Tibial nerve (tissue), 4 donors: ENCODE data around the gene DOK6. TPM values are rescaled to one million over a fixed set of nuclear protein-coding genes. Genes with fewer than 3 reads are reported as not detected.

Experiments
- DNase-seq, 2 donors: peaks; one replicate each; pipeline ENCODE4 v3.0.0-alpha.2; 2019; ENCODE audit warnings: low spot score in 2 of 2
- H3K27ac ChIP-seq, 4 donors: fragments of 200-600 bp; sonication (generic) in 3 of 4; one replicate each; pipeline ENCODE4 v1.5.1; 2017 to 2019; ENCODE audit warnings: mild to moderate bottlenecking in 1 of 4
- H3K27me3 ChIP-seq, 2 donors: fragments of 200-600 bp; sonication (generic) in 1 of 2; one replicate each; pipeline versions ENCODE4 v1.5.1 to v1.6.0; 2017 to 2019
- H3K36me3 ChIP-seq, 3 donors: fragments of 200-600 bp; sonication (generic); one replicate each; pipeline ENCODE4 v1.5.1; 2018 to 2019
- H3K4me1 ChIP-seq, 4 donors: fragments of 200-600 bp; sonication (generic) in 3 of 4; one replicate each; pipeline ENCODE4 v1.5.1; 2017 to 2019
- H3K4me3 ChIP-seq, 4 donors: fragments of 200-600 bp; sonication (generic) in 3 of 4; one replicate each; pipeline ENCODE4 v1.5.1; 2017 to 2019; ENCODE audit warnings: mild to moderate bottlenecking in 1 of 4, moderate library complexity in 1 of 4
- H3K9me3 ChIP-seq, 4 donors: fragments of 200-600 bp; sonication (generic) in 3 of 4; one replicate each; pipeline ENCODE4 v1.5.1; 2017 to 2019
- EP300 ChIP-seq, 2 donors: sonication (generic); formaldehyde crosslinking; IDR thresholded peaks; one replicate each; pipeline ENCODE4 v1.6.1; 2017; ENCODE audit warnings: antibody characterized with exemption in 2 of 2, mild to moderate bottlenecking in 1 of 2
- POLR2A ChIP-seq, 2 donors: fragments of 450-650 bp; IDR thresholded peaks; one replicate each; pipeline ENCODE4 v1.6.1; 2017; ENCODE audit warnings: antibody characterized with exemption in 2 of 2, mild to moderate bottlenecking in 2 of 2, moderate library complexity in 2 of 2
- WGBS, 2 donors: methylation state at CpG; one replicate each; pipeline ENCODE4 v1.1.5; 2018; 5-methylcytosine and 5-hydroxymethylcytosine counted together
- total RNA-seq, 4 donors: library from RNA; depleted of rRNA; stranded (reverse); fragments of >200 nt; gene quantifications; one replicate each; pipeline ENCODE4 v1.1.0, GENCODE V29; 2016
- TF ChIP-seq, protein P1 (sequence below), 5 experiments: fragments of 200-600 bp in 3 of 5; fragments of 450-650 bp in 2 of 5; sonication (generic) in 3 of 5; IDR thresholded peaks; one replicate each; pipeline ENCODE4 v1.5.1; 2016 to 2019; ENCODE audit warnings: antibody characterized with exemption in 5 of 5, mild to moderate bottlenecking in 3 of 5, moderate library complexity in 2 of 5

The DOK6 gene
- total RNA-seq, 4 donors from 2014 or later = 4.0 to 28.6 (median 6.1) TPM

- Histone ChIP-seq H3K27me3 (no peaks in the 10 kb centered on the region), H3K9me3 (no peaks in the 10 kb centered on the region), H3K36me3 (peaks cover 0 to 4% (median 0%) of the 10 kb centered on the region in 3 donors), H3K4me1 (peaks cover 0 to 7% (median 0%) of the 10 kb centered on the region in 4 donors), H3K27ac (no peak overlapping the region), H3K4me3 (no peak overlapping the region)
- 90 to 97% methylated on average over 4 of the region's 4 CpGs for WGBS, 2 donors
- DNase-seq = no peak
- no peak for TF ChIP-seq EP300 (IDR thresholded peaks at IDR 0.05)
- TF ChIP-seq POLR2A (IDR thresholded peaks at IDR 0.05) = no peak
- TF ChIP-seq, protein P1, sequence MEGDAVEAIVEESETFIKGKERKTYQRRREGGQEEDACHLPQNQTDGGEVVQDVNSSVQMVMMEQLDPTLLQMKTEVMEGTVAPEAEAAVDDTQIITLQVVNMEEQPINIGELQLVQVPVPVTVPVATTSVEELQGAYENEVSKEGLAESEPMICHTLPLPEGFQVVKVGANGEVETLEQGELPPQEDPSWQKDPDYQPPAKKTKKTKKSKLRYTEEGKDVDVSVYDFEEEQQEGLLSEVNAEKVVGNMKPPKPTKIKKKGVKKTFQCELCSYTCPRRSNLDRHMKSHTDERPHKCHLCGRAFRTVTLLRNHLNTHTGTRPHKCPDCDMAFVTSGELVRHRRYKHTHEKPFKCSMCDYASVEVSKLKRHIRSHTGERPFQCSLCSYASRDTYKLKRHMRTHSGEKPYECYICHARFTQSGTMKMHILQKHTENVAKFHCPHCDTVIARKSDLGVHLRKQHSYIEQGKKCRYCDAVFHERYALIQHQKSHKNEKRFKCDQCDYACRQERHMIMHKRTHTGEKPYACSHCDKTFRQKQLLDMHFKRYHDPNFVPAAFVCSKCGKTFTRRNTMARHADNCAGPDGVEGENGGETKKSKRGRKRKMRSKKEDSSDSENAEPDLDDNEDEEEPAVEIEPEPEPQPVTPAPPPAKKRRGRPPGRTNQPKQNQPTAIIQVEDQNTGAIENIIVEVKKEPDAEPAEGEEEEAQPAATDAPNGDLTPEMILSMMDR (IDR thresholded peaks at IDR 0.05) = no peak
Measured at GRCh38 chr18:69494841-69495240, 94.2 kb downstream of the DOK6 start.

DNA sequence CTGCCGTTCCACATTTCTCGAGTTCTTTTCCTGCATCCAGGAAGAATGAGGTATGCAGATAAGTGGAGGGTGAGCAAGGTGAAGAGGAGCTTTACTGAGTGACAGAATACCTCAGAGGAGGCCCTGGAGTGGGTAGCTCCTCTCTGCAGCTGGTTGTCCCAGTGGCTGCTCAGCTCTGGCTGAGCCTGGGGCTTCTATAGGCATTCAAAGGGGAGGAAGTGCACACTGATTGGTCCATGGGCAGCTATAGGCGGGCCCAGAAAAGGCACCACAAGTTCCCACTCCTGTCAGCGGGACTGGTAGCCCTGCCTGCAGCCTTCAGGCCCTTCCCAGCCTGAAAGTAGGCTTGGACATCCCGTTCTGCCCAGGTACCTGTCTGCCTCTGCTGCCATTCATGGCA, 94.7 kb downstream of the DOK6 start:
- Histone ChIP-seq H3K9me3 (no peaks in the 10 kb centered on the region), H3K36me3 (peaks cover 0 to 4% (median 0%) of the 10 kb centered on the region in 3 donors), H3K4me3 (no peak overlapping the region), H3K27ac (no peak overlapping the region), H3K27me3 (no peaks in the 10 kb centered on the region), H3K4me1 (peaks cover 0 to 2% (median 0%) of the 10 kb centered on the region in 4 donors)
- TF ChIP-seq EP300 (IDR thresholded peaks at IDR 0.05) (no peak), POLR2A (IDR thresholded peaks at IDR 0.05) (no peak)
- TF ChIP-seq, protein P1 (IDR thresholded peaks at IDR 0.05) = no peak
- no peak for DNase-seq
- WGBS, 2 donors = 80 to 93% methylated on average over 4 to 5 of the region's 5 CpGs

GRCh38 chr18:69495841-69496533, 95.3 kb downstream of the DOK6 start:
- TF ChIP-seq, protein P1 (IDR thresholded peaks at IDR 0.05) = no peak
- TF ChIP-seq EP300 (IDR thresholded peaks at IDR 0.05) (no peak), POLR2A (IDR thresholded peaks at IDR 0.05) (no peak)
- H3K27me3 ChIP-seq = no peaks in the 10 kb centered on the region
- no peaks in the 10 kb centered on the region for H3K9me3 ChIP-seq
- H3K4me3 ChIP-seq = no peak overlapping the region
- no peaks in the 10 kb centered on the region for H3K4me1 ChIP-seq
- H3K27ac ChIP-seq = no peak overlapping the region
- DNase-seq = no peak
- 90 to 94% methylated on average over 15 to 18 of the region's 20 CpGs for WGBS, 2 donors
- peaks cover 0 to 4% (median 0%) of the 10 kb centered on the region in 3 donors for H3K36me3 ChIP-seq

DNA sequence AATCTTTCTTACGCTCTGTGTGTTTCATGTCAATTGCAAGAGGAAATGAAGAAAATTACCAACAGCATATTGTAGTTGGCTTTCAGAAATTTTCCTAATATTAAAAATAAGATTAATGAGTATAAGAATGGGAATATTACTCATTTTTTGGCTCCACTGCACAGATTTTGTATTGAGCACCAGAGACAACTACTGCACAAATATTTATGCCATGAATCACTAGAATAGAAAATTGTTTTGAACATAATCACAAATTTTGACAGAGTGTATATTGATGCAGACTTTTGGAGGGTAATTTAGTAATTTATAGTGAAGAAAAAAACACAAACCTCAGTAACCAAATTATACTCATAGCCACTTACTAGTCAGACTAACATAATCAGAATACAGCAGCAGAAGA, 118.3 kb downstream of the DOK6 start:
- Histone ChIP-seq H3K27ac (no peak overlapping the region), H3K36me3 (no peaks in the 10 kb centered on the region), H3K4me1 (peaks cover 0 to 3% (median 0%) of the 10 kb centered on the region in 4 donors), H3K27me3 (no peaks in the 10 kb centered on the region), H3K4me3 (no peak overlapping the region), H3K9me3 (no peaks in the 10 kb centered on the region)
- TF ChIP-seq EP300 (IDR thresholded peaks at IDR 0.05) = no peak
- TF ChIP-seq, protein P1 (IDR thresholded peaks at IDR 0.05) = no peak
- TF ChIP-seq POLR2A (IDR thresholded peaks at IDR 0.05) = no peak
- no peak for DNase-seq
- WGBS, 2 donors = 71 to 85% methylated on average over 1 of the region's 1 CpG

DNA sequence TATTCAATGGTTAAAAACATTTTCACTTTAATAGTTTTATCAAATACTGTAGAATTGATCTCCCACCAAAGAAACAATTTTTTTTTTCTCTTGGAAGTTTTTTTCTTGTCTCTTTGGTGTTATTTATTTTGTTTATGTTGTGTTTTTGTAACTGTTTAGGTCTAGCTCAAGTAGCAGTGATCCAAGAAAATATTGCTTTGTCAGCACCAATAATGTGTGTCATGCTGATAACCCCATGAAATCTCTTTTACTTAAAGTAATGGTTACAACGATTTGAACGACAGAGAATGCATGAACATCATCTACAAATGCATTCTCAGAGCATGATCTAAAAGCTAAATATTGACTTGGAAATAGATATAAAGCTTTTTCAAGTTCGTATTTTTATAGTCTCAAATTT, 122.9 kb downstream of the DOK6 start:
- 86 to 90% methylated on average over 3 of the region's 3 CpGs for WGBS, 2 donors
- H3K27ac ChIP-seq = no peak overlapping the region
- no peaks in the 10 kb centered on the region for H3K4me1 ChIP-seq
- DNase-seq = no peak
- TF ChIP-seq POLR2A (IDR thresholded peaks at IDR 0.05) (no peak), EP300 (IDR thresholded peaks at IDR 0.05) (no peak)
- TF ChIP-seq, protein P1 (IDR thresholded peaks at IDR 0.05) = no peak
- no peaks in the 10 kb centered on the region for H3K9me3 ChIP-seq
- no peaks in the 10 kb centered on the region for H3K27me3 ChIP-seq
- no peaks in the 10 kb centered on the region for H3K36me3 ChIP-seq
- H3K4me3 ChIP-seq = no peak overlapping the region
